Liver (tissue), 9 donors: Measurements from ENCODE around the gene CFAP70. TPM values are rescaled to one million over a fixed set of nuclear protein-coding genes. Genes with fewer than 3 reads are reported as not detected.

Source experiments
- DNase-seq: peaks from one replicate; pipeline ENCODE4 v3.0.0-alpha.2; 2017; ENCODE audit warnings: low spot score
- H3K27ac ChIP-seq, 2 donors: one replicate each; pipeline ENCODE4 v1.7.0; 2013; ENCODE audit warnings: inconsistent platforms in 2 of 2, low read length in 2 of 2, control low read depth in 1 of 2, low read depth in 1 of 2, mild to moderate bottlenecking in 1 of 2
- H3K27me3 ChIP-seq, 4 donors: one replicate each; pipeline versions ENCODE4 v1.6.1 to v1.7.0; 2013; ENCODE audit warnings: low read length in 3 of 4, inconsistent platforms in 1 of 4, mild to moderate bottlenecking in 1 of 4, moderate library complexity in 1 of 4; ENCODE audit not compliant: control insufficient read depth in 4 of 4, insufficient read depth in 4 of 4
- H3K36me3 ChIP-seq, 4 donors: one replicate each; pipeline versions ENCODE4 v1.6.1 to v1.7.0; 2013; ENCODE audit warnings: low read length in 3 of 4, mild to moderate bottlenecking in 3 of 4, low read depth in 1 of 4, moderate library complexity in 1 of 4; ENCODE audit not compliant: control insufficient read depth in 4 of 4, insufficient read depth in 3 of 4
- H3K4me1 ChIP-seq, 4 donors: one replicate each; pipeline versions ENCODE4 v1.6.1 to v1.7.0; 2013; ENCODE audit warnings: low read length in 3 of 4, mild to moderate bottlenecking in 3 of 4, moderate library complexity in 1 of 4; ENCODE audit not compliant: control insufficient read depth in 4 of 4, insufficient read depth in 4 of 4
- H3K4me3 ChIP-seq, 3 donors: one replicate each; pipeline versions ENCODE4 v1.6.1 to v1.7.0; 2013; ENCODE audit warnings: low read length in 3 of 3, control low read depth in 1 of 3, low read depth in 1 of 3, mild to moderate bottlenecking in 1 of 3
- H3K9ac ChIP-seq, 2 donors: one replicate each; pipeline ENCODE4 v1.7.0; 2013; ENCODE audit warnings: low read length in 2 of 2, mild to moderate bottlenecking in 2 of 2, moderate library complexity in 2 of 2, control low read depth in 1 of 2, low read depth in 1 of 2
- H3K9me3 ChIP-seq, 4 donors: one replicate each; pipeline versions ENCODE4 v1.6.1 to v1.7.0; 2013; ENCODE audit warnings: low read length in 3 of 4; ENCODE audit not compliant: control insufficient read depth in 4 of 4
- EGR1 ChIP-seq, 2 donors: IDR thresholded peaks; 2 replicates each; pipeline ENCODE4 v1.6.1; 2016 to 2018; ENCODE audit warnings: antibody characterized with exemption in 2 of 2, low read depth in 2 of 2
- FOXA2 ChIP-seq: IDR thresholded peaks from 2 replicates; pipeline ENCODE4 v1.6.1; 2016; ENCODE audit warnings: antibody characterized with exemption
- GABPA ChIP-seq, 2 donors: IDR thresholded peaks in 1 of 2; conservative IDR thresholded peaks in 1 of 2; 2 replicates each; pipeline ENCODE4 v1.6.1; 2016; ENCODE audit warnings: antibody characterized with exemption in 2 of 2, mild to moderate bottlenecking in 1 of 2, moderate library complexity in 1 of 2
- HNF4A ChIP-seq, 2 donors: conservative IDR thresholded peaks; 2 replicates each; pipeline ENCODE4 v1.6.1; 2016; ENCODE audit warnings: antibody characterized with exemption in 2 of 2, mild to moderate bottlenecking in 2 of 2
- HNF4G ChIP-seq: IDR thresholded peaks from 2 replicates; pipeline ENCODE4 v1.6.1; 2016; ENCODE audit warnings: antibody characterized with exemption
- NR2F2 ChIP-seq: IDR thresholded peaks from 2 replicates; pipeline ENCODE4 v1.6.1; 2016; ENCODE audit warnings: antibody characterized with exemption
- RAD21 ChIP-seq, 2 donors: IDR thresholded peaks; 2 replicates each; pipeline ENCODE4 v1.6.1; 2016; ENCODE audit warnings: antibody characterized with exemption in 2 of 2, mild to moderate bottlenecking in 2 of 2
- RXRA ChIP-seq, 2 donors: IDR thresholded peaks; 2 replicates each; pipeline ENCODE4 v1.6.1; 2017 to 2018; ENCODE audit warnings: antibody characterized with exemption in 2 of 2, mild to moderate bottlenecking in 1 of 2
- SP1 ChIP-seq: IDR thresholded peaks from 2 replicates; pipeline ENCODE4 v1.6.1; 2018; ENCODE audit warnings: antibody characterized with exemption, mild to moderate bottlenecking
- TAF1 ChIP-seq: conservative IDR thresholded peaks from 2 replicates; pipeline ENCODE4 v1.6.1; 2016; ENCODE audit warnings: antibody characterized with exemption, mild to moderate bottlenecking
- YY1 ChIP-seq: IDR thresholded peaks from 2 replicates; pipeline ENCODE4 v1.6.1; 2016; ENCODE audit warnings: antibody characterized with exemption, mild to moderate bottlenecking
- WGBS: extraction: QIAGEN DNeasy Blood & Tissue Kit; methylation state at CpG from one replicate; pipeline ENCODE4 v1.1.7; 2013; 5-methylcytosine and 5-hydroxymethylcytosine counted together
- polyA plus RNA-seq, 2 donors: library from polyadenylated mRNA; stranded (reverse) in 1 of 2; unstranded in 1 of 2; fragments of 200-250 nt in 1 of 2; fragments of >200 nt in 1 of 2; fragmentation: Nextera tagmentation in 1 of 2; extraction: Ambion mirVana in 1 of 2; gene quantifications; one replicate each; pipeline versions ENCODE4 v1.2.1 to v1.2.3, GENCODE V29; 2013 to 2015
- total RNA-seq, 2 donors: library from RNA; depleted of rRNA; stranded (reverse); fragments of >200 nt; gene quantifications; one replicate each; pipeline ENCODE4 v1.2.3, GENCODE V29; 2014
- TF ChIP-seq, protein P1 (sequence below): IDR thresholded peaks from 2 replicates; pipeline ENCODE4 v1.6.1; 2016; ENCODE audit warnings: antibody characterized with exemption, mild to moderate bottlenecking
- TF ChIP-seq, protein P2 (sequence below): IDR thresholded peaks from 2 replicates; pipeline ENCODE4 v1.6.1; 2016; ENCODE audit warnings: antibody characterized with exemption
- TF ChIP-seq, protein P3 (sequence below): IDR thresholded peaks from 2 replicates; pipeline ENCODE4 v1.6.1; 2016; ENCODE audit warnings: antibody characterized with exemption
- TF ChIP-seq, protein P4 (sequence below): IDR thresholded peaks from 2 replicates; pipeline ENCODE4 v1.6.1; 2016; ENCODE audit warnings: antibody characterized with exemption
- TF ChIP-seq, protein P5 (sequence below): fragments of 150-350 bp; IDR thresholded peaks from 2 replicates; pipeline ENCODE4 v1.5.1; 2017; ENCODE audit warnings: improper control_type of control experiment, low read depth, low read length; ENCODE audit not compliant: missing input control
- donor health status: healthy.
- donor health status: healthy.
- donor health status: healthy.
- donor health status: healthy.
- donor health status: healthy.

The CFAP70 gene
- total and polyA plus RNA-seq, 4 donors: 0.46 to 2.3 (median 0.80) TPM

DNA sequence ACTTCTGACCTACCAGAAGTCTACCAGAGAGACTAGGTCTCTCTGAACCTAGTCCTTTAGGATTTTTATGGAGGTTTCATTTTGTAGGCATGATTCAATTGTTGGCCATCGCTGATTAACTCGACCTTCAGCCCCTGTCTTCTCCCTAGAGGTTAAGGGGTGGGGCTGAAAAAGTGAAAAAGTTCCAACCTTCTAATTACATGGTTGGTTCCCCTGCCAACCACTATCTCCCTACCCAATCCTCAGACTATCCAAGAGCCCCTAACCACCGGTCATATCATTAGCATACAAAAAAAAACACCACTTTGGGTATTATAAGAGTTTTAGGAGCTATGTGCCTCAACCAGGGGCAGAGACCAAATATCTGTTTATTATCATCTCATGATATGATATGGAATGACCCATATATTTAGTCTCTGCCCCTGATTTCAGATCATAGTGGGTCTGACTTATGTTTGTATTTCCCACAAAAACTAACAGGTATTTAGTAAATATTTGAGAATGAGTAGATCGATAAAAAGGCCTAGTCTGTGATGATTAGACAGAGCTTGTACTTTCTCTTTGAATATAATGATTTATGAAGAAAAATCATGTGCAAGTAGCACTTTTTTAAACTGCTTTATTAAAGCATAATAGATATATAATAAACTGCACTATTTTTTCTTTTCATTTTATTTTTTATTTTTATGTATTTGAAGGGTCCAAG lies 147.4 kb downstream of the CFAP70 start:
- H3K27me3 ChIP-seq: no peaks in the 10 kb centered on the region
- TF ChIP-seq EGR1 (IDR thresholded peaks at IDR 0.05; ENCODE audit: low read depth in 2 of 2): no peak
- TF ChIP-seq, protein P1, sequence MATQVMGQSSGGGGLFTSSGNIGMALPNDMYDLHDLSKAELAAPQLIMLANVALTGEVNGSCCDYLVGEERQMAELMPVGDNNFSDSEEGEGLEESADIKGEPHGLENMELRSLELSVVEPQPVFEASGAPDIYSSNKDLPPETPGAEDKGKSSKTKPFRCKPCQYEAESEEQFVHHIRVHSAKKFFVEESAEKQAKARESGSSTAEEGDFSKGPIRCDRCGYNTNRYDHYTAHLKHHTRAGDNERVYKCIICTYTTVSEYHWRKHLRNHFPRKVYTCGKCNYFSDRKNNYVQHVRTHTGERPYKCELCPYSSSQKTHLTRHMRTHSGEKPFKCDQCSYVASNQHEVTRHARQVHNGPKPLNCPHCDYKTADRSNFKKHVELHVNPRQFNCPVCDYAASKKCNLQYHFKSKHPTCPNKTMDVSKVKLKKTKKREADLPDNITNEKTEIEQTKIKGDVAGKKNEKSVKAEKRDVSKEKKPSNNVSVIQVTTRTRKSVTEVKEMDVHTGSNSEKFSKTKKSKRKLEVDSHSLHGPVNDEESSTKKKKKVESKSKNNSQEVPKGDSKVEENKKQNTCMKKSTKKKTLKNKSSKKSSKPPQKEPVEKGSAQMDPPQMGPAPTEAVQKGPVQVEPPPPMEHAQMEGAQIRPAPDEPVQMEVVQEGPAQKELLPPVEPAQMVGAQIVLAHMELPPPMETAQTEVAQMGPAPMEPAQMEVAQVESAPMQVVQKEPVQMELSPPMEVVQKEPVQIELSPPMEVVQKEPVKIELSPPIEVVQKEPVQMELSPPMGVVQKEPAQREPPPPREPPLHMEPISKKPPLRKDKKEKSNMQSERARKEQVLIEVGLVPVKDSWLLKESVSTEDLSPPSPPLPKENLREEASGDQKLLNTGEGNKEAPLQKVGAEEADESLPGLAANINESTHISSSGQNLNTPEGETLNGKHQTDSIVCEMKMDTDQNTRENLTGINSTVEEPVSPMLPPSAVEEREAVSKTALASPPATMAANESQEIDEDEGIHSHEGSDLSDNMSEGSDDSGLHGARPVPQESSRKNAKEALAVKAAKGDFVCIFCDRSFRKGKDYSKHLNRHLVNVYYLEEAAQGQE: no peak
- TF ChIP-seq TAF1: no peak
- TF ChIP-seq, protein P2, sequence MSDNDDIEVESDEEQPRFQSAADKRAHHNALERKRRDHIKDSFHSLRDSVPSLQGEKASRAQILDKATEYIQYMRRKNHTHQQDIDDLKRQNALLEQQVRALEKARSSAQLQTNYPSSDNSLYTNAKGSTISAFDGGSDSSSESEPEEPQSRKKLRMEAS: no peak
- TF ChIP-seq, protein P3, sequence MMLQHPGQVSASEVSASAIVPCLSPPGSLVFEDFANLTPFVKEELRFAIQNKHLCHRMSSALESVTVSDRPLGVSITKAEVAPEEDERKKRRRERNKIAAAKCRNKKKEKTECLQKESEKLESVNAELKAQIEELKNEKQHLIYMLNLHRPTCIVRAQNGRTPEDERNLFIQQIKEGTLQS: no peak
- TF ChIP-seq RAD21 (IDR thresholded peaks at IDR 0.05): no peak
- TF ChIP-seq FOXA2: no peak
- TF ChIP-seq NR2F2: no peak
- peak; percentile 47 for TF ChIP-seq SP1
- TF ChIP-seq RXRA (IDR thresholded peaks at IDR 0.05): no peak
- TF ChIP-seq, protein P4, sequence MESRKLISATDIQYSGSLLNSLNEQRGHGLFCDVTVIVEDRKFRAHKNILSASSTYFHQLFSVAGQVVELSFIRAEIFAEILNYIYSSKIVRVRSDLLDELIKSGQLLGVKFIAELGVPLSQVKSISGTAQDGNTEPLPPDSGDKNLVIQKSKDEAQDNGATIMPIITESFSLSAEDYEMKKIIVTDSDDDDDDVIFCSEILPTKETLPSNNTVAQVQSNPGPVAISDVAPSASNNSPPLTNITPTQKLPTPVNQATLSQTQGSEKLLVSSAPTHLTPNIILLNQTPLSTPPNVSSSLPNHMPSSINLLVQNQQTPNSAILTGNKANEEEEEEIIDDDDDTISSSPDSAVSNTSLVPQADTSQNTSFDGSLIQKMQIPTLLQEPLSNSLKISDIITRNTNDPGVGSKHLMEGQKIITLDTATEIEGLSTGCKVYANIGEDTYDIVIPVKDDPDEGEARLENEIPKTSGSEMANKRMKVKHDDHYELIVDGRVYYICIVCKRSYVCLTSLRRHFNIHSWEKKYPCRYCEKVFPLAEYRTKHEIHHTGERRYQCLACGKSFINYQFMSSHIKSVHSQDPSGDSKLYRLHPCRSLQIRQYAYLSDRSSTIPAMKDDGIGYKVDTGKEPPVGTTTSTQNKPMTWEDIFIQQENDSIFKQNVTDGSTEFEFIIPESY: no peak
- TF ChIP-seq, protein P5, sequence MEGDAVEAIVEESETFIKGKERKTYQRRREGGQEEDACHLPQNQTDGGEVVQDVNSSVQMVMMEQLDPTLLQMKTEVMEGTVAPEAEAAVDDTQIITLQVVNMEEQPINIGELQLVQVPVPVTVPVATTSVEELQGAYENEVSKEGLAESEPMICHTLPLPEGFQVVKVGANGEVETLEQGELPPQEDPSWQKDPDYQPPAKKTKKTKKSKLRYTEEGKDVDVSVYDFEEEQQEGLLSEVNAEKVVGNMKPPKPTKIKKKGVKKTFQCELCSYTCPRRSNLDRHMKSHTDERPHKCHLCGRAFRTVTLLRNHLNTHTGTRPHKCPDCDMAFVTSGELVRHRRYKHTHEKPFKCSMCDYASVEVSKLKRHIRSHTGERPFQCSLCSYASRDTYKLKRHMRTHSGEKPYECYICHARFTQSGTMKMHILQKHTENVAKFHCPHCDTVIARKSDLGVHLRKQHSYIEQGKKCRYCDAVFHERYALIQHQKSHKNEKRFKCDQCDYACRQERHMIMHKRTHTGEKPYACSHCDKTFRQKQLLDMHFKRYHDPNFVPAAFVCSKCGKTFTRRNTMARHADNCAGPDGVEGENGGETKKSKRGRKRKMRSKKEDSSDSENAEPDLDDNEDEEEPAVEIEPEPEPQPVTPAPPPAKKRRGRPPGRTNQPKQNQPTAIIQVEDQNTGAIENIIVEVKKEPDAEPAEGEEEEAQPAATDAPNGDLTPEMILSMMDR: no peak
- peak; percentile 45 for TF ChIP-seq YY1
- peak; percentile 25 to 29 for TF ChIP-seq HNF4A (conservative IDR thresholded peaks at IDR 0.05)
- no peak for TF ChIP-seq HNF4G
- no peak for TF ChIP-seq GABPA (IDR thresholded peaks at IDR 0.05 in 1 of 2, conservative IDR thresholded peaks at IDR 0.05 in 1 of 2)
- 38% methylated on average over 4 of the region's 4 CpGs for WGBS
- H3K27ac ChIP-seq: peak overlapping the region in 1 of 2 donors; percentile 49
- H3K9ac ChIP-seq: peak overlapping the region in 1 of 2 donors; percentile 3
- H3K36me3 ChIP-seq: peaks cover 0 to 8% (median under 1%) of the 10 kb centered on the region in 4 donors
- no peak overlapping the region for H3K4me3 ChIP-seq
- H3K4me1 ChIP-seq: peaks cover 0 to 15% (median 14%) of the 10 kb centered on the region in 4 donors
- no peaks in the 10 kb centered on the region for H3K9me3 ChIP-seq
- DNase-seq: no peak
